Esophagus squamous epithelium (tissue), 4 donors: Measurements from ENCODE around the gene PGM5. TPM values are rescaled to one million over a fixed set of nuclear protein-coding genes. Genes with fewer than 3 reads are reported as not detected.

Source experiments
- total RNA-seq, 4 donors: library from RNA; depleted of rRNA; stranded (reverse); fragments of >200 nt; gene quantifications; one replicate each; pipeline ENCODE4 v1.1.0, GENCODE V29; 2016

PGM5 gene
- total RNA-seq, 4 donors from 2014 or later: 4.5 to 112 (median 20.8) TPM

Other genes starting within 250 kb of the PGM5 start
- 10 to 100 TPM; 10.5 to 41.2 (median 22.6) TPM for gene ZNG1C, start 114.6 kb upstream of the PGM5 start, total RNA-seq
- under 1 TPM in 1 of 4 donors, not detected in 3; 0.31 TPM for gene FOXD4L3, start 53.7 kb upstream of the PGM5 start, total RNA-seq
- gene TMEM252, start 184.3 kb downstream of the PGM5 start, total RNA-seq: not detected